Measurements from ENCODE around the gene PANK4. TPM values are rescaled to one million over a fixed set of nuclear protein-coding genes. Genes with fewer than 3 reads are reported as not detected.

Gene PANK4
- total and polyA plus RNA-seq, 4 donors = 6.2 to 26.8 (median 12.6) TPM

DNA sequence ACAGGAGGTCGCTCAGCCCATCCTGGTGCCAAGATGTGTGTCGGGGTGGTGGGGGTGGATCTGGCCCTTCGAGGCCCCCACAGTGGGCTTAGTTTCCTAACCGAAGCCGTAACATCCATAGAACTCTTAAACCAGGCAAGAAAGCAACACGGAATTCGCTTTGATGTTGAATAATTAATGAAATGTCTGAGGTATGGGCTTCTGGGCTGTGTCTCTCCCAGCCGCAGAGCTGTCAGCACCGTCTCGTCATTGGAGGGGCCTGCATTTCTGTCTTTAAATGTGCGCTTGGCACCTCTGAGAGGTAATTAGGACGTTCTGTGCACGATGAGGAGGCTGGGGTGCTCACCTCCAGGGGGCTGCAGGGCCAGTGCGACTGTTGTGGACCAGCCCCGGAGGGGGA lies 63.6 kb downstream of the PANK4 start:
- no peak for DNase-seq (ENCODE audit: low spot score)
- no peak overlapping the region for H3K27ac ChIP-seq (ENCODE audit: low read depth in 1 of 2, low read length in 2 of 2)
- peaks cover 0 to 6% (median 0%) of the 10 kb centered on the region in 4 donors for H3K27me3 ChIP-seq (ENCODE audit: control insufficient read depth in 4 of 4, insufficient read depth in 4 of 4, low read length in 3 of 4)
- H3K9ac ChIP-seq (ENCODE audit: low read depth in 1 of 2, low read length in 2 of 2) = no peak overlapping the region
- peaks cover 0 to 3% (median 0%) of the 10 kb centered on the region in 4 donors for H3K36me3 ChIP-seq (ENCODE audit: control insufficient read depth in 4 of 4, insufficient read depth in 3 of 4, low read depth in 1 of 4, low read length in 3 of 4)
- WGBS = 64% methylated on average over 15 of the region's 15 CpGs
- TF ChIP-seq TAF1 (conservative IDR thresholded peaks at IDR 0.05) (no peak), HNF4G (IDR thresholded peaks at IDR 0.05) (no peak), HNF4A (conservative IDR thresholded peaks at IDR 0.05) (no peak), FOXA1 (IDR thresholded peaks at IDR 0.05) (no peak), ATF3 (IDR thresholded peaks at IDR 0.05) (no peak), SP1 (IDR thresholded peaks at IDR 0.05) (no peak), JUND (IDR thresholded peaks at IDR 0.05) (no peak), RXRA (IDR thresholded peaks at IDR 0.05) (no peak), NR2F2 (IDR thresholded peaks at IDR 0.05) (no peak), GABPA (IDR thresholded peaks at IDR 0.05 in 1 of 2, conservative IDR thresholded peaks at IDR 0.05 in 1 of 2) (no peak), FOXA2 (IDR thresholded peaks at IDR 0.05) (no peak)
- TF ChIP-seq, protein P1, sequence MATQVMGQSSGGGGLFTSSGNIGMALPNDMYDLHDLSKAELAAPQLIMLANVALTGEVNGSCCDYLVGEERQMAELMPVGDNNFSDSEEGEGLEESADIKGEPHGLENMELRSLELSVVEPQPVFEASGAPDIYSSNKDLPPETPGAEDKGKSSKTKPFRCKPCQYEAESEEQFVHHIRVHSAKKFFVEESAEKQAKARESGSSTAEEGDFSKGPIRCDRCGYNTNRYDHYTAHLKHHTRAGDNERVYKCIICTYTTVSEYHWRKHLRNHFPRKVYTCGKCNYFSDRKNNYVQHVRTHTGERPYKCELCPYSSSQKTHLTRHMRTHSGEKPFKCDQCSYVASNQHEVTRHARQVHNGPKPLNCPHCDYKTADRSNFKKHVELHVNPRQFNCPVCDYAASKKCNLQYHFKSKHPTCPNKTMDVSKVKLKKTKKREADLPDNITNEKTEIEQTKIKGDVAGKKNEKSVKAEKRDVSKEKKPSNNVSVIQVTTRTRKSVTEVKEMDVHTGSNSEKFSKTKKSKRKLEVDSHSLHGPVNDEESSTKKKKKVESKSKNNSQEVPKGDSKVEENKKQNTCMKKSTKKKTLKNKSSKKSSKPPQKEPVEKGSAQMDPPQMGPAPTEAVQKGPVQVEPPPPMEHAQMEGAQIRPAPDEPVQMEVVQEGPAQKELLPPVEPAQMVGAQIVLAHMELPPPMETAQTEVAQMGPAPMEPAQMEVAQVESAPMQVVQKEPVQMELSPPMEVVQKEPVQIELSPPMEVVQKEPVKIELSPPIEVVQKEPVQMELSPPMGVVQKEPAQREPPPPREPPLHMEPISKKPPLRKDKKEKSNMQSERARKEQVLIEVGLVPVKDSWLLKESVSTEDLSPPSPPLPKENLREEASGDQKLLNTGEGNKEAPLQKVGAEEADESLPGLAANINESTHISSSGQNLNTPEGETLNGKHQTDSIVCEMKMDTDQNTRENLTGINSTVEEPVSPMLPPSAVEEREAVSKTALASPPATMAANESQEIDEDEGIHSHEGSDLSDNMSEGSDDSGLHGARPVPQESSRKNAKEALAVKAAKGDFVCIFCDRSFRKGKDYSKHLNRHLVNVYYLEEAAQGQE (IDR thresholded peaks at IDR 0.05) = no peak
- TF ChIP-seq, protein P2, sequence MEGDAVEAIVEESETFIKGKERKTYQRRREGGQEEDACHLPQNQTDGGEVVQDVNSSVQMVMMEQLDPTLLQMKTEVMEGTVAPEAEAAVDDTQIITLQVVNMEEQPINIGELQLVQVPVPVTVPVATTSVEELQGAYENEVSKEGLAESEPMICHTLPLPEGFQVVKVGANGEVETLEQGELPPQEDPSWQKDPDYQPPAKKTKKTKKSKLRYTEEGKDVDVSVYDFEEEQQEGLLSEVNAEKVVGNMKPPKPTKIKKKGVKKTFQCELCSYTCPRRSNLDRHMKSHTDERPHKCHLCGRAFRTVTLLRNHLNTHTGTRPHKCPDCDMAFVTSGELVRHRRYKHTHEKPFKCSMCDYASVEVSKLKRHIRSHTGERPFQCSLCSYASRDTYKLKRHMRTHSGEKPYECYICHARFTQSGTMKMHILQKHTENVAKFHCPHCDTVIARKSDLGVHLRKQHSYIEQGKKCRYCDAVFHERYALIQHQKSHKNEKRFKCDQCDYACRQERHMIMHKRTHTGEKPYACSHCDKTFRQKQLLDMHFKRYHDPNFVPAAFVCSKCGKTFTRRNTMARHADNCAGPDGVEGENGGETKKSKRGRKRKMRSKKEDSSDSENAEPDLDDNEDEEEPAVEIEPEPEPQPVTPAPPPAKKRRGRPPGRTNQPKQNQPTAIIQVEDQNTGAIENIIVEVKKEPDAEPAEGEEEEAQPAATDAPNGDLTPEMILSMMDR (IDR thresholded peaks at IDR 0.05; ENCODE audit: low read depth, low read length, missing input control) = no peak
- TF ChIP-seq, protein P3, sequence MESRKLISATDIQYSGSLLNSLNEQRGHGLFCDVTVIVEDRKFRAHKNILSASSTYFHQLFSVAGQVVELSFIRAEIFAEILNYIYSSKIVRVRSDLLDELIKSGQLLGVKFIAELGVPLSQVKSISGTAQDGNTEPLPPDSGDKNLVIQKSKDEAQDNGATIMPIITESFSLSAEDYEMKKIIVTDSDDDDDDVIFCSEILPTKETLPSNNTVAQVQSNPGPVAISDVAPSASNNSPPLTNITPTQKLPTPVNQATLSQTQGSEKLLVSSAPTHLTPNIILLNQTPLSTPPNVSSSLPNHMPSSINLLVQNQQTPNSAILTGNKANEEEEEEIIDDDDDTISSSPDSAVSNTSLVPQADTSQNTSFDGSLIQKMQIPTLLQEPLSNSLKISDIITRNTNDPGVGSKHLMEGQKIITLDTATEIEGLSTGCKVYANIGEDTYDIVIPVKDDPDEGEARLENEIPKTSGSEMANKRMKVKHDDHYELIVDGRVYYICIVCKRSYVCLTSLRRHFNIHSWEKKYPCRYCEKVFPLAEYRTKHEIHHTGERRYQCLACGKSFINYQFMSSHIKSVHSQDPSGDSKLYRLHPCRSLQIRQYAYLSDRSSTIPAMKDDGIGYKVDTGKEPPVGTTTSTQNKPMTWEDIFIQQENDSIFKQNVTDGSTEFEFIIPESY (IDR thresholded peaks at IDR 0.05) = no peak
- TF ChIP-seq, protein P4, sequence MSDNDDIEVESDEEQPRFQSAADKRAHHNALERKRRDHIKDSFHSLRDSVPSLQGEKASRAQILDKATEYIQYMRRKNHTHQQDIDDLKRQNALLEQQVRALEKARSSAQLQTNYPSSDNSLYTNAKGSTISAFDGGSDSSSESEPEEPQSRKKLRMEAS (IDR thresholded peaks at IDR 0.05) = no peak
- no peaks in the 10 kb centered on the region for H3K9me3 ChIP-seq (ENCODE audit: control insufficient read depth in 4 of 4, low read length in 3 of 4)
- H3K4me1 ChIP-seq (ENCODE audit: control insufficient read depth in 4 of 4, insufficient read depth in 4 of 4, low read length in 3 of 4) = peaks cover 12 to 23% (median 18%) of the 10 kb centered on the region in 4 donors
- H3K4me3 ChIP-seq (ENCODE audit: low read depth in 1 of 3, low read length in 3 of 3) = no peak overlapping the region

Data from liver (tissue), 9 donors.